ENCODE data around the gene LHPP. TPM values are rescaled to one million over a fixed set of nuclear protein-coding genes. Genes with fewer than 3 reads are reported as not detected.

Gene LHPP
- total and polyA plus RNA-seq, 8 donors = 8.5 to 48.7 (median 17.0) TPM

GRCh38 chr10:124491105-124491504 is 29.5 kb downstream of the LHPP start:
- WGBS, 5 donors = 96 to 97% (median 97%) methylated on average over 9 of the region's 9 CpGs
- no peak overlapping the region for H3K27ac ChIP-seq
- H3K9me3 ChIP-seq = peaks cover 0 to 9% (median 0%) of the 10 kb centered on the region in 4 donors
- peaks cover 0 to 5% (median 0%) of the 10 kb centered on the region in 4 donors for H3K4me1 ChIP-seq
- H3K4me3 ChIP-seq = no peak overlapping the region
- H3K27me3 ChIP-seq = no peaks in the 10 kb centered on the region
- peaks cover 0 to 54% (median 11%) of the 10 kb centered on the region in 4 donors for H3K36me3 ChIP-seq
- intact Hi-C loops (cut with DNase I; ENCODE audit: low total_unique reads) = no loop called here
- DNase-seq = no peak
- TF ChIP-seq POLR2AphosphoS5 (IDR thresholded peaks at IDR 0.05) (no peak), POLR2A (IDR thresholded peaks at IDR 0.05) (no peak), EP300 (IDR thresholded peaks at IDR 0.05) (no peak)
- TF ChIP-seq, protein P1, sequence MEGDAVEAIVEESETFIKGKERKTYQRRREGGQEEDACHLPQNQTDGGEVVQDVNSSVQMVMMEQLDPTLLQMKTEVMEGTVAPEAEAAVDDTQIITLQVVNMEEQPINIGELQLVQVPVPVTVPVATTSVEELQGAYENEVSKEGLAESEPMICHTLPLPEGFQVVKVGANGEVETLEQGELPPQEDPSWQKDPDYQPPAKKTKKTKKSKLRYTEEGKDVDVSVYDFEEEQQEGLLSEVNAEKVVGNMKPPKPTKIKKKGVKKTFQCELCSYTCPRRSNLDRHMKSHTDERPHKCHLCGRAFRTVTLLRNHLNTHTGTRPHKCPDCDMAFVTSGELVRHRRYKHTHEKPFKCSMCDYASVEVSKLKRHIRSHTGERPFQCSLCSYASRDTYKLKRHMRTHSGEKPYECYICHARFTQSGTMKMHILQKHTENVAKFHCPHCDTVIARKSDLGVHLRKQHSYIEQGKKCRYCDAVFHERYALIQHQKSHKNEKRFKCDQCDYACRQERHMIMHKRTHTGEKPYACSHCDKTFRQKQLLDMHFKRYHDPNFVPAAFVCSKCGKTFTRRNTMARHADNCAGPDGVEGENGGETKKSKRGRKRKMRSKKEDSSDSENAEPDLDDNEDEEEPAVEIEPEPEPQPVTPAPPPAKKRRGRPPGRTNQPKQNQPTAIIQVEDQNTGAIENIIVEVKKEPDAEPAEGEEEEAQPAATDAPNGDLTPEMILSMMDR (IDR thresholded peaks at IDR 0.05) = no peak

GRCh38 chr10:124492266-124492665 is 30.6 kb downstream of the LHPP start:
- peaks cover 0 to 1% (median 0%) of the 10 kb centered on the region in 4 donors for H3K9me3 ChIP-seq
- WGBS, 5 donors = 89 to 93% (median 90%) methylated on average over 8 of the region's 8 CpGs
- no peak overlapping the region for H3K4me3 ChIP-seq
- H3K27ac ChIP-seq = no peak overlapping the region
- H3K4me1 ChIP-seq = peaks cover 0 to 5% (median 0%) of the 10 kb centered on the region in 4 donors
- H3K27me3 ChIP-seq = no peaks in the 10 kb centered on the region
- peaks cover 0 to 51% (median 11%) of the 10 kb centered on the region in 4 donors for H3K36me3 ChIP-seq
- intact Hi-C loops (cut with DNase I; ENCODE audit: low total_unique reads) = no loop called here
- TF ChIP-seq POLR2A (IDR thresholded peaks at IDR 0.05) (no peak), EP300 (IDR thresholded peaks at IDR 0.05) (no peak), POLR2AphosphoS5 (IDR thresholded peaks at IDR 0.05) (no peak)
- TF ChIP-seq, protein P1 (IDR thresholded peaks at IDR 0.05) = no peak
- no peak for DNase-seq

- Histone ChIP-seq H3K27me3 (no peaks in the 10 kb centered on the region), H3K36me3 (peaks cover 0 to 48% (median 10%) of the 10 kb centered on the region in 4 donors), H3K4me3 (no peak overlapping the region), H3K27ac (no peak overlapping the region), H3K4me1 (peaks cover 0 to 5% (median 0%) of the 10 kb centered on the region in 4 donors), H3K9me3 (no peaks in the 10 kb centered on the region)
- intact Hi-C loops (cut with DNase I; ENCODE audit: low total_unique reads) = no loop called here
- 62 to 81% (median 71%) methylated on average over 21 to 23 of the region's 23 CpGs for WGBS, 5 donors
- DNase-seq = no peak
- TF ChIP-seq POLR2A (IDR thresholded peaks at IDR 0.05) (no peak), POLR2AphosphoS5 (IDR thresholded peaks at IDR 0.05) (no peak), EP300 (IDR thresholded peaks at IDR 0.05) (no peak)
- TF ChIP-seq, protein P1 (IDR thresholded peaks at IDR 0.05) = no peak
Measured at GRCh38 chr10:124493214-124493882, 31.7 kb downstream of the LHPP start.

DNA sequence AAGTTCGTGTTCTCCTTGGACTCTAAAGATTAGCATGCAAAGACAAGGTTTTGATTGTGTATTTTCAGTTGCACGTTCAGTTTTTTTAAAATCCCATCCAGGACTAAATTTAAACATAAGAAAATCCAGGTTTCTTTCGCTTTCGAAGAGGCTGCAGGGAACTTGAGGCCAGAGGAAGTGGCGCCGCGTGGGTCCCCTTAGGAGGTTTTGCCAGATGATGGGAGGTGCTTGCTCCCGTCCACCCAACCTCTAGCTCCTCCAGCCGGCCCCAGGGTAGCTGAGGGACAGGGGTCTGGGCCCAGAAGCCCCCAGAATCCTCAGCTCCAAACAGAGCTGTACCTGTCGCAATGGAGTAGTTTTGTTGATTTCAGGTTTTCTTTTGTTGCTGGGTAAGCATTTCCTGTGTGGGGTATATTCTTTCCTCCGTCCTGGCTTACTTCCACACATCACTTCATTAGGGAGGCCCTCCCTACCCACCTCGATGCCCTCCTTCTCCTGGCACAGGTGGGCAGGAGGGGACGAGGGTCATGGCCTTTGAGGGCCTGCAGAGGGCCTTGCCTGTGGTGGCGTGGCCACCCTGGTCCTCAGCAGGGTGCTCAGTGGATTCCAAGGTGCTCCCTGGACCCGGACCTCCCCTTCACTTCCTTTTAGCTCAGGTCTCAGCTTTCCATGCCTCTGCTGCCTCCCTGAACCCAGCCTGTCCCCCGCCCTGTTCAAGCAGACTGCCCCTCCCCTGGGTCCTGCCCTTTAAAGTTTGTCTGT is 32.6 kb downstream of the LHPP start:
- DNase-seq = no peak
- no peak overlapping the region for H3K27ac ChIP-seq
- WGBS, 5 donors = 70 to 81% (median 74%) methylated on average over 15 to 16 of the region's 16 CpGs
- intact Hi-C loops (cut with DNase I; ENCODE audit: low total_unique reads) = no loop called here
- no peaks in the 10 kb centered on the region for H3K27me3 ChIP-seq
- TF ChIP-seq EP300 (IDR thresholded peaks at IDR 0.05) (no peak), POLR2AphosphoS5 (IDR thresholded peaks at IDR 0.05) (no peak), POLR2A (IDR thresholded peaks at IDR 0.05) (no peak)
- TF ChIP-seq, protein P1 (IDR thresholded peaks at IDR 0.05) = no peak
- H3K4me1 ChIP-seq = peaks cover 0 to 5% (median 0%) of the 10 kb centered on the region in 4 donors
- H3K36me3 ChIP-seq = peaks cover 0 to 45% (median 7%) of the 10 kb centered on the region in 4 donors
- H3K9me3 ChIP-seq = no peaks in the 10 kb centered on the region
- no peak overlapping the region for H3K4me3 ChIP-seq
